Dendritic cell treated with granulocyte-macrophage colony-stimulating factor and Interleukin-4, amounts not matched to agents 40 ng/mL and 50 ng/mL, for 4 days (primary cell): ENCODE results near the gene SPCS2.

ENCODE experiments used
- H3K27ac Mint-ChIP-seq: one replicate; pipeline ENCODE4 v1.8.0; 2022; ENCODE audit warnings: mild to moderate bottlenecking, mixed read lengths
- H3K27me3 Mint-ChIP-seq: one replicate; pipeline ENCODE4 v1.8.0; 2022; ENCODE audit warnings: mild to moderate bottlenecking, mixed read lengths
- H3K36me3 Mint-ChIP-seq: one replicate; pipeline ENCODE4 v1.8.0; 2022; ENCODE audit warnings: low read depth, mixed read lengths
- H3K4me1 Mint-ChIP-seq: one replicate; pipeline ENCODE4 v1.8.0; 2022; ENCODE audit warnings: low read depth, mixed read lengths
- H3K4me3 Mint-ChIP-seq: one replicate; pipeline ENCODE4 v1.8.0; 2022; ENCODE audit warnings: mild to moderate bottlenecking, moderate library complexity, mixed read lengths
- H3K9me3 Mint-ChIP-seq: one replicate; pipeline ENCODE4 v1.8.0; 2022; ENCODE audit warnings: mixed read lengths
- intact Hi-C: fragments of 100-400 bp; cut with micrococcal nuclease; formaldehyde crosslinking; loops from one replicate; pipeline ENCODE4 v1.15.0; 2022

Gene SPCS2

GRCh38 chr11:75024068-75024449, 75.0 kb downstream of the SPCS2 start:
- H3K27ac Mint-ChIP-seq: no peak overlapping the region
- intact Hi-C loops: loop anchor here (5.0 kb wide), 1 partner anchor 118 kb away; no protein-coding TSS in a partner anchor

GRCh38 chr11:75024764-75025211, 75.7 kb downstream of the SPCS2 start:
- H3K27me3 Mint-ChIP-seq: no peaks in the 10 kb centered on the region
- no peaks in the 10 kb centered on the region for H3K9me3 Mint-ChIP-seq
- H3K36me3 Mint-ChIP-seq: no peaks in the 10 kb centered on the region
- H3K4me1 Mint-ChIP-seq: no peaks in the 10 kb centered on the region
- intact Hi-C loops: loop anchor here (5.0 kb wide), 1 partner anchor 118 kb away; no protein-coding TSS in a partner anchor
- H3K27ac Mint-ChIP-seq: no peak overlapping the region
- H3K4me3 Mint-ChIP-seq: no peak overlapping the region

More at GRCh38 chr11:75024068-75024449, 75.0 kb downstream of the SPCS2 start:
- Mint-ChIP-seq H3K36me3 (no peaks in the 10 kb centered on the region), H3K4me1 (no peaks in the 10 kb centered on the region), H3K9me3 (no peaks in the 10 kb centered on the region), H3K27me3 (no peaks in the 10 kb centered on the region), H3K4me3 (no peak overlapping the region)

GRCh38 chr11:75025561-75025960, 76.5 kb downstream of the SPCS2 start:
- H3K4me3 Mint-ChIP-seq: no peak overlapping the region
- no peak overlapping the region for H3K27ac Mint-ChIP-seq
- intact Hi-C loops: no loop called here
- H3K27me3 Mint-ChIP-seq: no peaks in the 10 kb centered on the region
- H3K36me3 Mint-ChIP-seq: no peaks in the 10 kb centered on the region
- H3K4me1 Mint-ChIP-seq: no peaks in the 10 kb centered on the region
- H3K9me3 Mint-ChIP-seq: no peaks in the 10 kb centered on the region

- Mint-ChIP-seq H3K27ac (no peak overlapping the region), H3K9me3 (no peaks in the 10 kb centered on the region), H3K36me3 (no peaks in the 10 kb centered on the region), H3K27me3 (no peaks in the 10 kb centered on the region), H3K4me3 (no peak overlapping the region), H3K4me1 (peaks cover 10% of the 10 kb centered on the region)
- intact Hi-C loops: no loop called here
Observed at GRCh38 chr11:75028321-75028720, 79.3 kb downstream of the SPCS2 start.
